ENCODE measurements around the gene TMEM238.
"Not testable (repeated sequence)": the region's sequence is repeated elsewhere in the genome, so short reads cannot be mapped to it uniquely, and the experiment has no call there.

TMEM238 gene

GRCh38 chr19:55339889-55340783, 44.0 kb downstream of the TMEM238 start:
- no peaks in the 10 kb centered on the region; the same call in none of the 2 replicates for H3K4me1 ChIP-seq
- DNase-seq: no peak
- peak overlapping the region; percentile 77 for H3K4me3 ChIP-seq (ENCODE audit: low read depth, low read length)
- no peaks in the 10 kb centered on the region for H3K27me3 ChIP-seq
- H3K36me3 ChIP-seq: peaks cover 9% of the 10 kb centered on the region; the same call in 1 of the 2 replicates
- no peak for TF ChIP-seq CTCF (IDR thresholded peaks at IDR 0.05; ENCODE audit: low read depth, low read length)
- no peaks in the 10 kb centered on the region for H3K9me3 ChIP-seq

GRCh38 chr19:55339105-55339888, 44.8 kb downstream of the TMEM238 start, which contains the start of gene KMT5C:
Gene KMT5C (plus strand): TSS chr19:55339876. CDS start chr19:55341937, 2,061 bp downstream.
- H3K4me1 ChIP-seq: no peaks in the 10 kb centered on the region; the same call in 1 of the 2 replicates
- peak; percentile 26 for TF ChIP-seq CTCF (IDR thresholded peaks at IDR 0.05; ENCODE audit: low read depth, low read length)
- H3K9me3 ChIP-seq: no peaks in the 10 kb centered on the region
- peaks cover 9% of the 10 kb centered on the region; the same call in 1 of the 2 replicates for H3K36me3 ChIP-seq
- no peaks in the 10 kb centered on the region for H3K27me3 ChIP-seq
- peak within 1 kb of the TSS; percentile 77 for H3K4me3 ChIP-seq (ENCODE audit: low read depth, low read length)
- DNase-seq: peak; percentile 100

- DNase-seq: no peak
- H3K4me3 ChIP-seq (ENCODE audit: low read depth, low read length): no peak overlapping the region
- H3K36me3 ChIP-seq: no peaks in the 10 kb centered on the region
- no peaks in the 10 kb centered on the region for H3K27me3 ChIP-seq
- no peaks in the 10 kb centered on the region for H3K9me3 ChIP-seq
- no peak for TF ChIP-seq CTCF (IDR thresholded peaks at IDR 0.05; ENCODE audit: low read depth, low read length)
- no peaks in the 10 kb centered on the region for H3K4me1 ChIP-seq
Observed at GRCh38 chr19:55336101-55336500, 48.0 kb downstream of the TMEM238 start.

GRCh38 chr19:55333870-55334269, 50.2 kb downstream of the TMEM238 start:
- H3K4me3 ChIP-seq (ENCODE audit: low read depth, low read length): no peak overlapping the region
- no peaks in the 10 kb centered on the region for H3K9me3 ChIP-seq
- H3K4me1 ChIP-seq: no peaks in the 10 kb centered on the region
- no peak for DNase-seq
- TF ChIP-seq CTCF (IDR thresholded peaks at IDR 0.05; ENCODE audit: low read depth, low read length): no peak
- no peaks in the 10 kb centered on the region for H3K27me3 ChIP-seq
- H3K36me3 ChIP-seq: no peaks in the 10 kb centered on the region

- not testable (repeated sequence) for H3K27me3 ChIP-seq; H3K36me3 ChIP-seq; DNase-seq; H3K9me3 ChIP-seq; H3K4me1 ChIP-seq; H3K4me3 ChIP-seq (ENCODE audit: low read depth, low read length)
Observed at GRCh38 chr19:55329791-55330190, 54.3 kb downstream of the TMEM238 start.

Data from BE2C (cell line).